HL-60 (cell line): ENCODE measurements around the gene ARSG.

Experiments
- POLR2AphosphoS5 ChIP-seq: IDR thresholded peaks from 2 replicates; pipeline ENCODE4 v1.6.1; 2012; ENCODE audit warnings: low read depth
- REST ChIP-seq: IDR thresholded peaks from 2 replicates; pipeline ENCODE4 v1.6.1; 2012; ENCODE audit warnings: low read depth; ENCODE audit not compliant: insufficient replicate concordance

- TF ChIP-seq REST (no peak), POLR2AphosphoS5 (no peak)
Observed at GRCh38 chr17:68327823-68328557, 36.7 kb downstream of the ARSG start.
